GM23338 (cell line): Measurements from ENCODE around the gene MFSD6L. TPM values are rescaled to one million over a fixed set of nuclear protein-coding genes. Genes with fewer than 3 reads are reported as not detected.

Experiments
- ATAC-seq: fragments of 200-7000 bp; cut with Tn5 transposase; 3 replicates; pipeline ENCODE4 v1.9.1; 2020
- DNase-seq: peaks from one replicate; pipeline ENCODE4 v3.0.0-alpha.2; 2015; ENCODE audit warnings: low spot score
- H2AFZ ChIP-seq: fragments of 200-600 bp; sonication (generic); 2 replicates; pipeline ENCODE4 v1.8.0; 2016; ENCODE audit warnings: antibody characterized with exemption, mild to moderate bottlenecking, moderate library complexity
- H3F3A ChIP-seq: fragments of 200-600 bp; sonication (generic); replicated peaks from 2 replicates; pipeline ENCODE4 v1.8.0; 2017; ENCODE audit warnings: antibody characterized with exemption, mixed run types, low read depth
- H3K27ac ChIP-seq: fragments of 200-600 bp; sonication (generic); 2 replicates; pipeline ENCODE4 v1.6.1; 2016; ENCODE audit warnings: low read depth
- H3K27me3 ChIP-seq: fragments of 200-600 bp; sonication (generic); 2 replicates; pipeline ENCODE4 v1.8.0; 2016; ENCODE audit warnings: mild to moderate bottlenecking, mixed run types, moderate library complexity; ENCODE audit not compliant: insufficient read depth
- H3K36me3 ChIP-seq: fragments of 200-600 bp; sonication (generic); 2 replicates; pipeline ENCODE4 v1.8.0; 2016; ENCODE audit warnings: mild to moderate bottlenecking; ENCODE audit not compliant: insufficient read depth
- H3K4me1 ChIP-seq: fragments of 200-600 bp; sonication (generic); 2 replicates; pipeline ENCODE4 v1.8.0; 2016; ENCODE audit warnings: mild to moderate bottlenecking, moderate library complexity; ENCODE audit not compliant: insufficient read depth
- H3K4me2 ChIP-seq: fragments of 200-600 bp; sonication (generic); 2 replicates; pipeline ENCODE4 v1.7.1; 2017; ENCODE audit warnings: mixed run types
- H3K4me3 ChIP-seq: fragments of 200-600 bp; sonication (generic); 2 replicates; pipeline ENCODE4 v1.6.1; 2016; ENCODE audit warnings: mixed run types
- H3K79me2 ChIP-seq: fragments of 200-600 bp; sonication (generic); replicated peaks from 2 replicates; pipeline ENCODE4 v1.8.0; 2017; ENCODE audit warnings: mild to moderate bottlenecking; ENCODE audit not compliant: insufficient read depth
- H3K9me2 ChIP-seq: fragments of 200-600 bp; sonication (generic); 2 replicates; pipeline ENCODE4 v1.8.0; 2017; ENCODE audit not compliant: insufficient read depth
- H4K20me1 ChIP-seq: fragments of 200-600 bp; sonication (generic); replicated peaks from 2 replicates; pipeline ENCODE4 v1.8.0; 2017; ENCODE audit warnings: mild to moderate bottlenecking; ENCODE audit not compliant: insufficient read depth
- H3K27ac Mint-ChIP-seq: 2 replicates; pipeline ENCODE4 v1.8.0; 2020; ENCODE audit warnings: inconsistent platforms, mild to moderate bottlenecking, moderate library complexity, mixed read lengths
- H3K27me3 Mint-ChIP-seq: 3 replicates; pipeline ENCODE4 v1.8.0; 2022; ENCODE audit warnings: low read depth, mild to moderate bottlenecking, moderate library complexity, mixed read lengths, inconsistent platforms; ENCODE audit not compliant: insufficient read depth, poor library complexity
- H3K36me3 Mint-ChIP-seq: 3 replicates; pipeline ENCODE4 v1.8.0; 2021; ENCODE audit warnings: low read depth, mild to moderate bottlenecking, inconsistent platforms, moderate library complexity, mixed read lengths
- H3K4me1 Mint-ChIP-seq: 3 replicates; pipeline ENCODE4 v1.8.0; 2020; ENCODE audit warnings: mild to moderate bottlenecking, inconsistent platforms, mixed read lengths
- H3K4me3 Mint-ChIP-seq: 3 replicates; pipeline ENCODE4 v1.8.0; 2021; ENCODE audit warnings: moderate library complexity, mild to moderate bottlenecking, inconsistent platforms, mixed read lengths
- H3K9me3 Mint-ChIP-seq: 3 replicates; pipeline ENCODE4 v1.8.0; 2020; ENCODE audit warnings: moderate library complexity, mild to moderate bottlenecking, inconsistent platforms, mixed read lengths
- CTCF ChIP-seq, 2 experiments: fragments of 200-600 bp in 1 of 2; sonication (generic) in 1 of 2; conservative IDR thresholded peaks; 2 replicates each; pipeline versions ENCODE4 v1.5.1 to v1.6.1; 2016 to 2017; ENCODE audit warnings: antibody characterized with exemption in 2 of 2, low read depth in 2 of 2, mild to moderate bottlenecking in 2 of 2, moderate library complexity in 1 of 2
- ETS1 ChIP-seq: IDR thresholded peaks from 2 replicates; pipeline ENCODE4 v1.6.1; 2016; ENCODE audit warnings: antibody characterized with exemption
- EZH2 ChIP-seq: fragments of 200-600 bp; sonication (generic); IDR thresholded peaks from one replicate; pipeline ENCODE4 v1.8.0; 2017; ENCODE audit warnings: antibody characterized with exemption, mild to moderate bottlenecking, low read depth; ENCODE audit not compliant: unreplicated experiment
- EZH2phosphoT487 ChIP-seq: fragments of 200-600 bp; sonication (generic); IDR thresholded peaks from one replicate; pipeline ENCODE4 v1.8.1; 2018; ENCODE audit warnings: antibody characterized with exemption; ENCODE audit not compliant: unreplicated experiment
- NANOG ChIP-seq: IDR thresholded peaks from 2 replicates; pipeline ENCODE4 v1.6.1; 2016; ENCODE audit warnings: antibody characterized with exemption, borderline replicate concordance
- POLR2AphosphoS5 ChIP-seq: IDR thresholded peaks from 2 replicates; pipeline ENCODE4 v1.6.1; 2016; ENCODE audit warnings: antibody characterized with exemption, low read depth
- REST ChIP-seq: IDR thresholded peaks from one replicate; pipeline ENCODE4 v1.6.1; 2018; ENCODE audit warnings: antibody characterized with exemption; ENCODE audit not compliant: unreplicated experiment
- STAT1 ChIP-seq: IDR thresholded peaks from one replicate; pipeline ENCODE4 v1.6.1; 2016; ENCODE audit warnings: antibody characterized with exemption; ENCODE audit not compliant: unreplicated experiment
- polyA plus RNA-seq: library from polyadenylated mRNA; unstranded; fragments of >200 nt; fragmentation: Nextera tagmentation; extraction: Ambion mirVana; gene quantifications from 2 replicates; pipeline ENCODE4 v1.2.1, GENCODE V29; 2016
- total RNA-seq: library from RNA; depleted of rRNA; stranded (reverse); fragments of >200 nt; shearing (Covaris generic); gene quantifications from 2 replicates; pipeline ENCODE4 v1.2.3, GENCODE V29; 2014

MFSD6L gene
- total and polyA plus RNA-seq, 2 experiments from 2014 or later, result 0.52 to 2.8 TPM

- no peaks in the 10 kb centered on the region for H3K36me3 Mint-ChIP-seq
- Histone ChIP-seq H3K27ac (no peak overlapping the region), H3F3A (no peaks in the 10 kb centered on the region), H3K4me3 (no peak overlapping the region), H4K20me1 (no peaks in the 10 kb centered on the region), H3K79me2 (no peaks in the 10 kb centered on the region), H2AFZ (peak overlapping the region; percentile 30; the same call in 1 of the 2 replicates), H3K36me3 (no peaks in the 10 kb centered on the region), H3K27me3 (no peaks in the 10 kb centered on the region), H3K4me2 (no peak overlapping the region), H3K4me1 (no peaks in the 10 kb centered on the region), H3K9me2 (no peaks in the 10 kb centered on the region)
- peaks cover 5% of the 10 kb centered on the region for H3K4me1 Mint-ChIP-seq
- TF ChIP-seq STAT1, result no peak
- no peak for TF ChIP-seq POLR2AphosphoS5
- no peak for TF ChIP-seq EZH2phosphoT487
- H3K27me3 Mint-ChIP-seq, result peaks cover 1% of the 10 kb centered on the region
- ATAC-seq (no peak), DNase-seq (no peak)
- peaks cover 4% of the 10 kb centered on the region; the same call in 1 of the 3 replicates for H3K9me3 Mint-ChIP-seq
- no peak overlapping the region for H3K27ac Mint-ChIP-seq
- no peak overlapping the region for H3K4me3 Mint-ChIP-seq
Measured at GRCh38 chr17:8781776-8782175, 17.4 kb downstream of the MFSD6L start.

- H3K4me1 ChIP-seq, result no peaks in the 10 kb centered on the region
- H3K9me3 Mint-ChIP-seq, result no peaks in the 10 kb centered on the region; the same call in 2 of the 3 replicates
- H3K36me3 ChIP-seq, result no peaks in the 10 kb centered on the region
- no peaks in the 10 kb centered on the region for H3F3A ChIP-seq
- no peak overlapping the region for H2AFZ ChIP-seq
- H3K36me3 Mint-ChIP-seq, result no peaks in the 10 kb centered on the region
- DNase-seq (no peak), ATAC-seq (no peak)
- H3K4me3 ChIP-seq, result no peak overlapping the region
- peaks cover 6% of the 10 kb centered on the region for H3K4me1 Mint-ChIP-seq
- TF ChIP-seq ETS1, result no peak
- TF ChIP-seq REST, result no peak
- TF ChIP-seq CTCF (conservative IDR thresholded peaks at IDR 0.05; ENCODE audit: low read depth in 2 of 2), result no peak
- no peak for TF ChIP-seq EZH2
- TF ChIP-seq NANOG, result no peak
- no peak overlapping the region for H3K27ac ChIP-seq
- no peak overlapping the region for H3K4me3 Mint-ChIP-seq
- no peaks in the 10 kb centered on the region for H3K79me2 ChIP-seq
- H3K27me3 ChIP-seq, result no peaks in the 10 kb centered on the region
- H4K20me1 ChIP-seq, result no peaks in the 10 kb centered on the region
- H3K27ac Mint-ChIP-seq, result no peak overlapping the region
- no peak overlapping the region for H3K4me2 ChIP-seq
- no peaks in the 10 kb centered on the region; the same call in 1 of the 2 replicates for H3K9me2 ChIP-seq
- peaks cover 3% of the 10 kb centered on the region for H3K27me3 Mint-ChIP-seq
Measured at GRCh38 chr17:8776881-8777280, 22.3 kb downstream of the MFSD6L start.
